GM18520 (cell line): ENCODE data around the gene STAT3.
"Not testable (repeated sequence)": the region's sequence is repeated elsewhere in the genome, so short reads cannot be mapped to it uniquely, and the experiment has no call there.

Experiments
- ATAC-seq: cut with Tn5 transposase; IDR thresholded peaks from one replicate; pipeline ENCODE4 v1.9.1; 2021; ENCODE audit not compliant: unreplicated experiment

STAT3 gene

GRCh38 chr17:42388381-42389134, at the start of gene STAT3:
Gene STAT3, minus strand, starts transcription at chr17:42388442. Its CDS starts 39,926 bp downstream, at chr17:42348516.
- ATAC-seq = peak; percentile 78

- ATAC-seq = no peak
Measured at GRCh38 chr17:42436391-42436790, 48.1 kb upstream of the STAT3 start.

DNA sequence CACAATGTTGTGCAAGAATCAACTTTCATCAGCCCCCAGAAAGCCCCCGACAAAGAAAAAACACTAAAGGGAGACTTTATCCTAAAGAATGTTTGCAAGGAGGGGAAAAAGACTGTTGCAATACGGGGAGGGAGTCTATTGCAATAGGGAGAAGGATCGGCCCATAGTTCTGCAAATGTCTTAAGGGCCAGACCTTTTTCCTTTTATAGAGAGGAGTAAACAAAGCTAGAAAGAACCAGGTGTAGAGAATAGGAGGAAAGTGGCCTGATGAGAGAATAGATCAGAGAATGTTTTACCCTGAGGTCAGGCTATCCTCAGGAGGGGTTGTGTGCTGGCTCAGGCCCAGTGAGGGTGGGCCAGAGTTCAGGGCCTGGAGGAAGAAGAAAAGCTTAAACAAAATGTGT, 43.5 kb upstream of the STAT3 start:
- no peak for ATAC-seq

- ATAC-seq = no peak
Measured at GRCh38 chr17:42429726-42430447, 41.6 kb upstream of the STAT3 start.

GRCh38 chr17:42428141-42428944, 40.1 kb upstream of the STAT3 start:
- ATAC-seq = no peak

DNA sequence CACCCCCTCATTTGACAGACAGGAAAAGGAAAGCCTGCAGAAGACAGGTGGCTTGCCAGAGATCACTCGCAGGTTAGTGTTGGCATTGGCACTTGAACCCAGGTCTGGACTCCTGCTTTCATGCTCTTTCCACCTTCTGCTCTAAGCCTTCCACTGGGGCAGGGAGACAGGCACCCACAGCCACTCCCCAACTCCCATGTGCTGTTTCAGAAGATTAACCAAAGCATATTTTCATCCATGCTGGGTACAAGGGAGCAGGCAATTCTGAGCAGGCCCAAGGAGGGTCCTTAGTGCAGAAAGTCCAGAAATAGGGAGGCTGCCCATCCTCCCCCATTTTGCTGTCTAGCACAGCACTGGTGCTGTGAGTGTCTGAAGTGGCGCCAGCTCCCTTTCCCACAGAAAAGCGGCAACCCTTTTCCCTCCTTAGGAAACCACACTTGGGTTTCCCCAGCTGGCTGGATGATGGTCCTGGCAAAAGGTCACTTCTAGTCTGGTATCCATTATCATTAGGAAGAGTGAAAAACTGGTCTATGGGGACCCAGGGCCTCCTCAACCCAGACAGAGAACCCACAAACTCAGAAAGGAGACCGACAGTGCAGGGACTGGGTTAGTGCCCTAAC, 36.9 kb upstream of the STAT3 start:
- ATAC-seq = no peak

DNA sequence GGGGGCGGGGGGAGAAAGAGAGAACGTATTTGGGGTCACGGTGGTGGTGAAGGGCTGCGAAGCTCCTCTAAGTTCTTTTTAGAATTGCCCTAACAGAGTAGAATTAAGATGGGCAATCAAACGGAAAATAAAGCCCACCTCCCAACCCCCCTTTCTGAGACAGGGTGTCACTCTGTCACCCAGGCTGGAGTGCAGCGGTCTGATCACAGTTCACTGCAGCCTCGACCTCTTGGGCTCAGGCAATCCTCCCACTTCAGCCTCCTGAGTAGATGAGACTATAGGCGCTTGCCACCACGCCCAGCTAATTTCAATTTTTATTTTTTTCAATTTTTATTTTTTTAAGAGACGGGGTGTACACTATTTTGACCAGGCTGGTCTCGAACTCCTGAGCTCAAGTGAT, 35.5 kb upstream of the STAT3 start:
- ATAC-seq = no peak

GRCh38 chr17:42422958-42423712, 34.9 kb upstream of the STAT3 start, which contains the start of gene CAVIN1:
Gene CAVIN1, minus strand, starts transcription at chr17:42423256. Its CDS starts 159 bp downstream, at chr17:42423097.
- ATAC-seq = no peak

DNA sequence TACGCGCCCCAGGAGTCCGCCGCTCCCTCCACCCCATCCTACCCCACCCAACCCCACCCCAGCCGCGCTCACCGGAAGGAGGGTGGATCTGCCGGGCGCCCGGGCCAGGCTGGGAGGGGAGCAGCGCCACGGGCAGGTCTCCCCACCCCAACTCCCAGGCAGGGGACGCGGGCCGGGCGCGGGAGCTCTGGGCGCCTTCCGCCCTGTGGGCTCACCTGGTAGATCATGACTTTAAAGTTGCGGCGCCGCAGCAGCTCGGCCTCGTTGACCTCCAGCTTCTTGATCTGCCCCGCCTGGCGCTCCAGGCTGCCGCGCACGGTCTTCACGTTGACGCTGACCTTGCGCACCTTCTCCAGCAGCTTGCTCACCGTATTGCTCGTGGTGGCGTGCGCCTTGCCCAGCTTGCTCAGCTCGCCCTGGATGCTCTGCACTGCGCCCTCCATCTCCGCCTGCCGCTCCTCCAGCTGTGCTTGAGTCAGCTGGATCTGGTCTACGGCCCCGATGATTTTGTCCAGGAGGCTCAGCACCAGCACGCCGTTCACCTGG, 34.2 kb upstream of the STAT3 start:
- no peak for ATAC-seq

DNA sequence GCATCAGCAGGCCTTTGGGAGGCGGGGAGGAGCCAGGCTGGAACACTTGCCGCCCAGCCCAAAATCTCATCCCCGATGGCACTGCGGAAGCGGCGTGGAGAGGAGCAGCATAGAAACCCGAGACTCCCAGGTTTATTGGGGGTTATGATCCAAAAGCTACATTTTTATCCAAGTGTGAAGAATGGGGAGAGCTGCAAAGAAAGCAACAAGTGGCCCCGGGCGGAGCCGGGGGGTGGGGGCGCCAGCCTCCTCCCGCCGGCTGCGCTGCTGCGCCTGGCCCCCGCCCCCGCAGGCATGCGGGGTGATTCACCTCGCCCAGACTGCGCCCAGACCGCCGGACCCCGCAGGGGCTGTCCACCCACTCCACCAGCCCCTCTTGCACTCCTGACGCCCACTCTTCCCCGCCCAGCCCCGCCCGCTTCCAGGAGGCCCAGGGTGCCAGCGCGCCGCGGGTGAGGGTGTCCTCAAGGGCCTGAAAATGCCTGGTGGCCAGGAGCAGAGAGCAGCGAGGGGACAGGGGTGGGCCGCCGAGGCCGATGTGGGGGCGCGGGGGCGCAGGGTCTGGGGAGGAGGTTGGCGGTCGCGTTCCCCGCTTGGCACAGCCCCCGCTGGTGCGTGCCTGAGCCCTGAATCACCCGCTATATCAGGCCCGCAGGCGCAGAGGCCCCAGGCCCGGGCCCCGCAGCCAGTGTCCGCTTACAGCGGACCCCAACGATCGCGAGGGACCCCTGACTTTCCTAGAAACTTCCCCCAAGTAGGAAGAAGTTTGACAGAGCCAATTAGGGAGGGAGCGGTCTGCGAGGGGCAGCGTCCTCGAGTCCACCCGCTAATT, 33.5 kb upstream of the STAT3 start:
- ATAC-seq = no peak

- no peak for ATAC-seq
Measured at GRCh38 chr17:42421136-42421506, 32.9 kb upstream of the STAT3 start.

GRCh38 chr17:42417981-42418380, 29.7 kb upstream of the STAT3 start:
- not testable (repeated sequence) for ATAC-seq

- no peak for ATAC-seq
Measured at GRCh38 chr17:42414704-42415409, 26.6 kb upstream of the STAT3 start.

GRCh38 chr17:42413464-42414040, 25.3 kb upstream of the STAT3 start:
- ATAC-seq = no peak

DNA sequence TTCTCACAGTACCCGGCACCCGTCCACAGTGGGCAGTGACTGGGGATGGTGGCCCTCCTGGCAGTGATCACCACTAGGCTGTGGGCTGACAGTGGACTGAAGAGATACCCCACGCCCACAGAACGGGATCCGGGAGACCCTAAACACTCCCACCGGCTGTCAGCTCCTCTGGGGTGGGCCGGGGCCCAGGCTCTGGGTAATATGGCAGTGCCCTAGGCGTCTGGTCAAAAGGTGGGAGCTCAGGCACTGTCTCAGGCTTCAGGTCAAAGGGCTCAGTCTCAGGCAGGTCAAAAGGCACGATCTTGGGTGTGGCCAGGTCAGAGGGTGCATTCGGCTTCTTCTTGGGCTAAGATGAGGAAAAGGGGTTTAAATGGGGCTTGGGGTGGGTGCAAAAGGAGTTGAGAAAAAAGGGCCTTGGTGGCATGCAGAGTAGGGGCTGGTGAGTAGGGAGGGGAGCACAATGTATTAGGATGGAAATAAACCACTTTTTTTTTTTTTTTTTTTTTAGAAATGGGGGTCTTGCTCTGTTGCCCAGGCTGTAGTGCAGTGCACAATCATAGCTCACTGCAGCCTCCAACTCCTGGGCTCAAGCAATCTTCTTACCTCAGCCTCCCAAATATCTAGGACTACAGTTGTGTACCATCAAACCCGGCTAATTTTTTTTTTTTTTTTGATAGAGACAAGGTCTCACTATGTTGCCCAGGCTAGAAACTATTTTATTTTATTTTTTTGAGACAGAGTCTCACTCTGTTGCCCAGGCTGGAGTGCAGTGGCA, 23.9 kb upstream of the STAT3 start:
- ATAC-seq = no peak

- no peak for ATAC-seq
Measured at GRCh38 chr17:42411361-42411760, 23.1 kb upstream of the STAT3 start.

DNA sequence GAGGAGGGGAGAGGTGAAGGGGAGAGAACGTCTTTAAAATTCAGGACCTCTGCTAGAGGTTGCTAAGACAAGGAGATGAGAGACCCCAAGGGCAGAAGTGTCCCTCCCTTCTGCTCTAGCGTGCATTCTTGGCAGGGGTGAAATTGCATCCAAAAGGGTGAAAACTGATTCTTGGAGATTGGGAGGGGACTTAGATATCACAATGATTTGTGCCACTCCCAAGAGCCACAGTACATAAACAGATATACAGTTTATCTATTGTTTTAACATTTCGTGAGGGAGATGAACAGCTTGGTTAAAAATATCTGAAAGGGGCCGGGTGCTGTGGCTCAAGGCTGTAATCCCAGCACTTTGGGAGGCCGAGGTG, 22.1 kb upstream of the STAT3 start:
- no peak for ATAC-seq
